ENCODE measurements around the gene ART1.

ART1 gene

GRCh38 chr11:3666023-3666530, 21.1 kb downstream of the ART1 start:
- DNase-seq (ENCODE audit: extremely low read depth, low read depth) = no peak
- no peak overlapping the region for H3K4me3 ChIP-seq (replicated peaks; ENCODE audit: low read depth, low read length)
- no peak for TF ChIP-seq CTCF (IDR thresholded peaks at IDR 0.05; ENCODE audit: low read depth, low read length, missing control alignments)

- TF ChIP-seq CTCF (IDR thresholded peaks at IDR 0.05; ENCODE audit: low read depth, low read length, missing control alignments) = no peak
- DNase-seq (ENCODE audit: extremely low read depth, low read depth) = no peak
- no peak overlapping the region for H3K4me3 ChIP-seq (replicated peaks; ENCODE audit: low read depth, low read length)
These were observed 22.5 kb downstream of the ART1 start for GRCh38 chr11:3667149-3668035.

- H3K4me3 ChIP-seq (replicated peaks; ENCODE audit: low read depth, low read length) = no peak overlapping the region
- TF ChIP-seq CTCF (IDR thresholded peaks at IDR 0.05; ENCODE audit: low read depth, low read length, missing control alignments) = no peak
- no peak for DNase-seq (ENCODE audit: extremely low read depth, low read depth)
These were observed 24.2 kb downstream of the ART1 start for GRCh38 chr11:3669128-3669527.

GRCh38 chr11:3669742-3670183, 24.8 kb downstream of the ART1 start:
- H3K4me3 ChIP-seq (replicated peaks; ENCODE audit: low read depth, low read length) = no peak overlapping the region
- DNase-seq (ENCODE audit: extremely low read depth, low read depth) = no peak
- TF ChIP-seq CTCF (IDR thresholded peaks at IDR 0.05; ENCODE audit: low read depth, low read length, missing control alignments) = no peak

GRCh38 chr11:3671334-3672254, 26.7 kb downstream of the ART1 start, which contains the start of gene CHRNA10:
CHRNA10 (minus strand) TSS chr11:3671384; CDS start chr11:3671312, 72 bp downstream.
- H3K4me3 ChIP-seq (replicated peaks; ENCODE audit: low read depth, low read length) = no peak within 1 kb of the TSS
- TF ChIP-seq CTCF (IDR thresholded peaks at IDR 0.05; ENCODE audit: low read depth, low read length, missing control alignments) = no peak
- no peak for DNase-seq (ENCODE audit: extremely low read depth, low read depth)

GRCh38 chr11:3674189-3674588, 29.3 kb downstream of the ART1 start:
- no peak for DNase-seq (ENCODE audit: extremely low read depth, low read depth)
- H3K4me3 ChIP-seq (replicated peaks; ENCODE audit: low read depth, low read length) = no peak overlapping the region
- TF ChIP-seq CTCF (IDR thresholded peaks at IDR 0.05; ENCODE audit: low read depth, low read length, missing control alignments) = no peak
